ENCODE results near the gene TRIM27.
"Not testable (repeated sequence)": the region's sequence is repeated elsewhere in the genome, so short reads cannot be mapped to it uniquely, and the experiment has no call there.

TRIM27 gene

DNA sequence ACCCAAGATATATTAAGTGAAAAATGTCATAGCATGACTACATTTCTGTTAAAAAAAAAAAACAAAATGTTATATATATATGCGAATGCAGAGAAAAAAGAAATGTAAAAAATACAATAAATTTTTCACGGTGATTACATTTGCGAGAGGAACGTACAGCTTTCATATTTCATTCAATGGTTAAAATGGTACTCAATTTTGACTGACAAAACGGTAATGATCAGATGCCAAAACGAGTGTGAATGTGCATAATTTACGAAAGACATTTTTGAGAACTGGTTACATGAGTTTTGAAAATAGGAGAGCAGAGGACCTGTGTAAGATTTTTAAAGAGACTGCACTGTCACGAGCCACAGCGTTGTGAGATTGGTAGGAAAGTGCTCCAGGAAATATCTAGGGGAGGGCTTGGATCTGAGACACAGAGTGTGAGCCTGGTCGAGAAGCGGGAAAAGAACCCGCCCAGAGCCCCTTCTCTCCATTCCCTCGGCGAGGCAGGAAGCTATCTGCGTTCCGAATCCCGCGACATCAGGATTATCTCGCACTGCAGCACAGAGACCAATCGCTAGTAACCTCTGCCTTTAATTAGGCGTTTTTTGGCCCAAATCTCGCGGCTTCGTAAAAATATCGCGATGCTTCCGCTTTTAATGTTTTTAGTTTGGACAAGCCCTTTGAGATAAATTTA is 28.5 kb downstream of the TRIM27 start:
- peak; percentile 98 for DNase-seq

DNA sequence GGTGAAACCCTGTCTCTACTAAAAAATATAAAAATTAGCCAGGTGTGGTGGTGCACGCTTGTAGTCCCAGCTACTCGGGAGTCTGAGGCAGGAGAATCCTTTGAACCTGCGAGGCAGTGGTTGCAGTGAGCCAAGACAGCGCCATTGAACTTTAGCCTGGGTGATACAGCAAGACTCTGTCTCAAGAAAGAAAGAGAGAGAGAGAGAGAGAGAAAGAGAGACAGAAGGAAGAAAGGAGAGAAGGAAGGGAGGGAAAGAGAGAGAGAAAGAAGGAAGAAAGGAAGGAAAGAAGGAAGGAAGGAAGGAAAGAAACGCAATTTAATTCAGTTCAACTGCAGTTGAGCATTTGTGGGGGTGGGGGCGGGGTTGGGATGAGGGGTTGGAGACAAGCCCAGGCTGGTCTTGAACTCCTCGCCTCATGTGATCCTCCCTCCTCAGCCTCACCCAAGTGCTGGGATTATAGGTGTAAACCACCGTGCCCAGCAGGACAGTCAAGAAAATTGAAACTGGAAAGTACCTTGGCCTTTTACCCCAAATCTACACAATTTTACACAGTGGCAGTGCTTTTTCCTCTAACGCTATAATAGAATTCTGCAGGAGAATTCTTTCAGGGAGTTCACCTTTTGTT is 30.5 kb downstream of the TRIM27 start:
- DNase-seq, result no peak

DNA sequence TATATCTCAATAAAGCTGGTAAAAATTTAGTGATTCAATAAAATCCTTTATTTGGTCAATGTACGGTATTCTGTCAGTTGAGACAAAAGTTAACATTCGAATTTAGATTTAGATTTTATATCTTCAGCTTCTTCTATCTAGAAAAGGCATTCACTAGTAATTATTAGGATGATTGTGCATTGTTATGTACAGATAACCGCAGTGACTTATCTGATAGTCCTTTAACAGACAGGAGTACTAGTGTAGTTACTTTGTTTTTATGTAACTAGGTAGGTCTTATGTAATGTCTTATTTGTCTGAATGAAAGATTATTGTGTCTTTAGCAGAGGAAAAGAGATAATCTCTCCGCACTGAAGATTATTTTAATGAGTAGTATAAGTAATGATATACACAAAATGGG is 31.3 kb downstream of the TRIM27 start:
- DNase-seq, result no peak

DNA sequence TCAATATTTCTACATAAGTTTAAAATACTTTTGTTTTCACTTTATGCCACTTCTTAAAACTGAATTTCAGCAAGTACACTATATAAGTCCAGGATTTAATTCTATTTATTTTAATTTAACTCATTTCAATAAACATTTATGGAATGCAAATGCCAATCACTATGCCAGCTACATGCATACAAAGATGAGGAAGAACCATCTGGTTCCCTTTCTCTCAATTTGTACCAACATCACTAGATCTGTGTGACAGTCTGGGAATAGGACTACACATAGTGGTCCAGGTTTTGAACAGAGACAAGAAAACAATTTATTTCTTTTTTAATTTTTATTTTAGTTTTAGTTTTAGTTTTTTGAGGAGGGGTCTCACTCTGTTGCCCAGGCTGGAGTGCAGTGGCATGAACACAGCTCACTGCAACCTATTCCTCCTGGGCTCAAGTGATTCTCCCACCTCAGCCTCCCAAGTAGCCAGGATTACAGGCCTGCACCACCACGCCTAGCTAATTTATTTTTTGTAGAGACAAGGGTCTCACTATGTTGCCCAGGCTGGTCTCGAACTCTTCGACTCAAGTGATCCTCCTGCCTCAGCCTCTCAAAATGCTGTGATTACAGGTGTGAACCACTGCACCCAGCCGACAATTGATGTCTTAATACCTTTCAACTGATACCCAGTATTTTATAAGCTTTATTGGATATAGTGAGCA is 35.8 kb downstream of the TRIM27 start:
- no peak for DNase-seq

DNA sequence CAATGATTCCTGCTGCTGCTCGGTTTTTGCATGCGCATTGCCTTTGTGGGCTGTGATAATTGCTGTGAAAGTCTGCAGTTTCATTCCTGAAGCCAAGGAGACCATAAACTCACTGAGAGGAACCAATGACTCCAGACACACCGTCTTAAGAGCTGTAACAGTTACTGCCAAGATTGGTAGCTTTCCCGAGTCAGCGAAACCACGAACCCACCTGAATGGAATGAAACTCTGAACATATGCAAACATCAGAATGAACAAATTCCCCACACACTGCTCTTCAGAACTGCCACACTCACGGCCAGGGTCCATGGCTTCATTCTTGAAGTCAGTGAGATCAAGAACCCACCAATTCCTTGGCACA is 37.7 kb downstream of the TRIM27 start:
- DNase-seq, result no peak

DNA sequence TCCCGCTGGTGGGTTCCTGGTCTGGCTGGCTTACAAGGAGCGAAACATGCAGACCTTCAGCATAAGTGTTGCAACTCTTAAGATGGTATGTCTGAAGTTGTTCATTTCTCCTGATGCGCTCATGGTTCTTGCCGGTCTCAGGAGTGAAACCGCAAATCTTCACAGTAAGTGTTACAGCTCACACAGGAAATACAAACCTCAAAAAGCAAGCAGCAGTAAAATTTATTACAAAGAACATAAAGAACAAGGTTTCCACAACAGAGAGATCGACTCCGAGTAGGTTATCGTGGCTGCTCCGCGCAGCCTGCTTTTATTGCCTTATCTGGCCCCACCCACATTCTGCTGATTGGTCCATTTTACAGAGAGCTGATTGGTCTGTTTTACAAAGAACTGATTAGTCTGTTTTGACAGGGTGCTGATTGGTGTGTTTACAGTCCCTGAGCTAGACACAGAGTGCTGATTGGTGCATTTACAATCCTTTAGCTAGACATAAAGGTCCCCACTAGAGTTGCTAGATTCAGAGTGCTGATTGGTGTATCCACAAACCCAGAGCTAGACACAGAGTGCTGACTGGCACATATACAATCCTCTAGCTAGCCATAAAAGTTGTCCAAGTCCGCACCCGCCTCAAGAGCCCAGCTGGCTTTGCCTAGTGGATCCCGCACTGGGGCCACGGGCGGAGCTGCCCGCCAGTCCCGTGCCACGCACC is 39.2 kb downstream of the TRIM27 start:
- DNase-seq, result peak; percentile 60

DNA sequence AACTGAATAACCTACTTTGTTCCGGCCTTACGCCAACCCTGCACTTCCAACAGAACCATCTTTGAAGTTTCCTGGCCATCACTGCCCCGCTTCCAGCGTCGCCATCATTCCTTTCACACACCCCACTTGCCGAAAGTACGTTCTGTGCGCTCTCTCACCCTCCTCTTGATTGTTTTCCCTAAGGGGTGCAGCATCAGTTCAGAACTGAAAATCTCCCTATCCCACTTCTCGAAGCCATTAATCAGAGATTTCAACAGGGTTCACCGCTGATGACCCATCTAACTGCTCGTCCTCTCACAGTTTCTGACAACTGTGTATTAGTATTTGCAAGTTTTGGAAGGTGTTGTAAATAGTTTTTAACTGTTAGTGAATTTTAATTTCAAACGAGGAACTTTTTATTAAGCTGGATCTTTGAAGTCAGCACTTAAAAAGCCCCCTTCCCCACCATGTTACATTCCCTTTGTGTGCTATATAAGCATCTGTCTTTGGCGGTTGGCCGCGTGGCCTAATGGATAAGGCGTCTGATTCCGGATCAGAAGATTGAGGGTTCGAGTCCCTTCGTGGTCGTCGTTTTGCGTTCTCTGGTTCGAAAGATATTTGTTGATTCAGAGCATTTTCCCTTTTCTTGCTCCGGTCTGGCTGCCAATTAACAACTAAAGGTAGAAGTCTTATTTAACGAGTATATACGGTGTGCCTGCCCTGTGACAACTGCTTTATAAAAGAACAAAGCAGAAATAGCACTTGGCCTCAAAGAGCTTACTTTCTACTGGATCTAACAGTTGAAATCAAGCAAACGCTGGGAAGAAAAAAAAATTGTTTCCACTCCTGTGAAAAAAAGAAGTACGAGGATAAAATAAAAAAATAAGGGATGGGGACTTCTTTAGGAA is 42.6 kb downstream of the TRIM27 start:
- peak; percentile 85 for DNase-seq

DNA sequence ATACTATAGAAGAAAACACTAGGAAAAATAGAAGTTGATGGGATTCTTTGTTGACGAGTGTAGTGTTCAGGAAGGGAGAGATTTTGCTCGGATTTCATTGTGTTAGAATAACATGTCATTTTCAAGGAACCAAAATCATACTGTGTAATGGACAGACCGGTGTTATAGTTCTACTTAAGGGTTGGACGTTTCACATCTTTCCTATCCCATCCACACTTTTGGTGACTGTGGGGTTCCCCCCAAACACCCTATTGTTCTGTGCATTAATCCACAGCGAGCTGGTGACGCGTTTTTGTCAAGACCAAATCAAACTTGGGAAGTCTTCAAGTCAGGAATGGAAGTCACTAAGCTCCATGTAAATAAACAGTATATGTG is 43.3 kb downstream of the TRIM27 start:
- no peak for DNase-seq

DNA sequence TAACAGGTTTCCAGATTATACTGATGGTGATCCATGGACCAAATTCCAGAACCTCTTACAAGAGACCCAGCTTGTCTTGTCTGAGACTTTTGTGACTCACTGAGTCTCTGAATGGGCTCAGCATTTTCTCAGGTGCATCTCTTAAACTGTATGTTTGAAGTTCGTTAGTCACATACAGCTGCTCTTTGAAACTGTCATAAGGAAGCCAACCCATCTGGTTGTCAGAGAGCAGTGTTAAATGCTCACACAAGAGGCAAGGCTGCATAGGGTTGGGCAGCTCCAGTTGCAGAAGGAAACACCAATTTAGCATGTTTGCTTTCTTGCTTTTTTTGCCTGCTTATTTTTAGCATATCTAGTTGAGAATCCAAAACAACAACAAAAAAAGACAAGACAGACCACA is 47.1 kb downstream of the TRIM27 start:
- no peak for DNase-seq

DNA sequence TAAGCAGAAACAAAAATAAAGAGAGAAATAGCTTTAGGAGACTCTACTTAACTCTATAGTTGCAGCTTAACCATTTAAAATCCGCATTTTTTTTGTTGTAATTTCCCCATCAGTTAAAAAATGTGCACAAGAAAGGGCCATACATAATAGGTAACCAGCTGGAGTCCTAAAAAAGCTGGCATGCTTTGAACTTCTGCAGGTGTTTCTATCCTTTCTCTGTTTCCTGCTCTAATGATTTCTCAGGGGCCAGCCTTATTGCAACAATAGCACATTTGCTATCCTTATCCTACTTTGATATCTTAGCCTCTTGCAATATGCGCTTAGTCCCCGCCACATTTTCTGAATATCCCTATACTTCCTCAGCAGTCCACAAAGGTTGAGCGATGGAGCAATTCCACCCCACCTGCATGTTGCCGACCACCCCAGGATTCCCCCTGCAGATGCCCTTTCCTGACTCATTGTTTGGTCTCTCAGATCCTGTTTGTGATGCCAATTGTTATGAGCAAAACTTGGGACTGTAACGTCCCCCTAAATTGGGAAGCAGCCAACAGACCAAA is 48.5 kb downstream of the TRIM27 start:
- DNase-seq, result no peak

DNA sequence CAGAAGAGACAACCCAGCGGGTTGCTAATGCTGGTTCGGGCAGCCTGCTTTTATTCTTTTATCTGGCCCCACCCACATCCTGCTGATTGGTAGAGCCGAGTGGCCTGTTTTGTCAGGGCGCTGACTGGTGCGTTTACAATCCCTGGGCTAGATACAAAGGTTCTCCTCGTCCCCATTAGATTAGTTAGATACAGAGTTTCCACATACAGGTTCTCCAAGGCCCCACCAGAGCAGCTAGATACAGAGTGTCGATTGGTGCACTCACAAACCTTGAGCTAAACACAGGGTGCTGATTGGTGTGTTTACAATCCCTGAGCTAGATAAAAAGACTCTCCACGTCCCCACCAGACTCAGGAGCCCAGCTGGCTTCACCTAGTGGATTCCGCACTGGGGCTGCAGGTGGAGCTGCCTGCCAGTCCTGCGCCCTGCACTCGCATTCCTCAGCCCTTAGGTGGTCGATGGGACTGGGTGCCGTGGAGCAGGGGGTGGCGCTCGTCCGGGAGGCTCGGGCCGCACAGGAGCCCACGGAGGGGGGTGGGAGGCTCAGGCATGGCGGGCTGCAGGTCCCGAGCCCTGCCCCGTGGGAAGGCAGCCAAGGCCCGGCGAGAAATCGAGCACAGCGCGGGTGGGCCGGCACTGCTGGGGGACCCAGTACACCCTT is 51.5 kb downstream of the TRIM27 start:
- not testable (repeated sequence) for DNase-seq

DNA sequence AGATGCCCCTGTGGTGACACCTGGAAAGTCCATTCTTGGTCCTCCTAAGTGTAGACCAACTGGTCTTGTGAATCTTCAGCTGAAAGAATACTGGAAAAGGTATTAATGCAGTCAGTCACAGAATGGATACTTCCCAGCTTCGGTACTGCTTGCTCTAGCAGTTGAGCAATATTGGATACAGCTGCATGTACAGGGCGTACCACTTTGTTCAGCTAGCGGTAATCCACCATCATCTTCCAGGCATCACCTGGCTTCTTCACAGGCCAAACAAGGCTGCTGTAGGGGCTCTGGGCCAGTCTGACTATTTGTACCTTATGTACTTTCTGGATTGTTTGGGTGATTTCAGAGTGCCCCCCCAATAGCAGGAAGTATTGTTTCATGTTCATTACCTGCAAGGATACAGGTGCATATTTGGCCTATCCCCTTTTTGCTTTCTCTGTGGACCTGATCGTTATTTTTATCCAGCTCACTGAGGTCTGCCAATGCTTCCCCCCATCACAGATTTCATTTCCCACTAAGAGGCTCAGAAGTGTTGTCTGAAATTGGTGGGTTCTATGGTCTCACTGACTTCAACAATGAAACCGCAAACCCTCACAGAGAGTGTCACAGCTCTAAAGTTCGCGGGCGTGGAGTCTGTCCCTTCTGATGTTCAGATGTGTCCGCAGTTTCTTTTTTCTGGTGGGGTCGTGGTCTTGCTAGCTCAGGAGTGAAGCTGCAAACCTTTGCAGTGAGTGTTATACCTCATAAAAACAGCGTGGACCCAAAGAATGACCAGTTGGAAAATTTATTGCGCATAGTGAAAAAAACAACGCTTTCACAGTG is 52.2 kb downstream of the TRIM27 start:
- DNase-seq, result no peak

DNA sequence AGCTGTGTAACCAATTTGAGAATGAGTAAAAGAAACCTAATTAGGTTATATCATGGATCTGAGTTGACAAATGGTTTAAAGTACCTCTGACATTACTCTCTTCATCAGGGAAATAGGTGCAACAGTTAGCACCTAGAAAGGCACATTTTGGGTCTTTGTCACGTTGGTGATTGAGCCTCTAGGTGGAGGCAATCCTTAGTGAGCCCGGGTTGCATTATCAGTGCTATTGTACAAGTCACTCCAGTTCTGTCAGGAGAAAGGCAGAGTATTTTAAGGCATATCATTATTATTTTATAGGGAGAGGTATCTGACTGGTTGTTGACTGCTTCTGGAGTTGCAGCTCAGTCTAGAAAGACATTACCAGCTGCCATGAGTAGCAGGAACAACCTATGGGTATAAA is 54.9 kb downstream of the TRIM27 start:
- DNase-seq, result no peak

DNA sequence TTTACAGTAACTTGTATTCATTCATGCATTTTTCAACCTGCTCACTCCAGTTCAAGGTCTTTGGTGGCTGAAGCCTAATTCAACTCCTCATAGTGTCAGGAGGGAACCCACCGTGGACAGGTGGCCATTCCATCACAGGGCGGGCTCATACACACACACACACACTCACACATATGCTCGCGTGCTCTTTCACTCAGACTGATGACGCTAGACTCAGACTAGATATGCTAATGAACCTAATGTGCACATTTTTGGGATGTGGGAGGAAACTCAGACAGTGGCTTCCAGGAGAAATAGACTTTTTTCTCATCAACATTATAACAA is 56.7 kb downstream of the TRIM27 start:
- DNase-seq, result peak; percentile 67

DNA sequence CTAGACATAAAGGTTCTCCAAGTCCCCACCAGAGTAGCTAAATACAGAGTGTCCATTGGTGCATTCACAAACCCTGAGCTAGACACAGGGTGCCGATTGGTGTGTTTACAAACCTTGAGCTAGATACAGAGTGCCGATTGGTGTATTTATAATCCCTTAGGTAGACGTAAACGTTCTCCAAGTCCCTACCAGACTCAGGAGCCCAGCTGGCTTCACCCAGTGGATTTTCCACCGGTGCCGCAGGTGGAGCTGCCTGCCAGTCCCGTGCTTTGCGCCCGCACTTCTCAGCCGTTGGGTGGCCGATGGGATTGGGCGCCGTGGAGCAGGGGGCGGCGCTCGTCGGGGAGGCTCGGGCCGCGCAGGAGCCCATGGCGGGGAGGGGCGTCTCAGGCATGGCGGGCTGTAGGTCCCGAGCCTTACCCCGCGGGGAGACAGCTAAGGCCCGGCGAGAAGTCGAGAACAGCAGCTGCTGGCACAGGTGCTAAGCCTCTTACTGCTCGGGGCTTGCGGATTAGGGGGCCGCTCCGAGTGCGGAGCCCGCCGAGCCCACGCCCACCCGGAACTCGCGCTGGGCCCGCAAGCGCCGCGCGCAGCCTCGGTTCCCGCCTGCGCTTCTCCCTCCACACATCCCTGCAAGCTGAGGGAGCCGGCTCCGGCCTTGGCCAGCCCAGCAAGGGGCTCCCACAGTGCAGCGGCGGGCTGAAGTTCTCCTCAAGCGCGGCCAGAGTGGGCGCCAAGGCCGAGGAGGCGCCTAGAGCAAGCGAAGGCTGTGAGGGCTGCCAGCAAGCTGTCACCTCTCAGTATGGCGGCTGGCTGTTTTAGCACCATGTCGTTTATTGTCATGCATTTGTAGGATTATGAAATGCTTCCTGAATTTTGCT is 57.3 kb downstream of the TRIM27 start:
- DNase-seq, result peak; percentile 82

DNA sequence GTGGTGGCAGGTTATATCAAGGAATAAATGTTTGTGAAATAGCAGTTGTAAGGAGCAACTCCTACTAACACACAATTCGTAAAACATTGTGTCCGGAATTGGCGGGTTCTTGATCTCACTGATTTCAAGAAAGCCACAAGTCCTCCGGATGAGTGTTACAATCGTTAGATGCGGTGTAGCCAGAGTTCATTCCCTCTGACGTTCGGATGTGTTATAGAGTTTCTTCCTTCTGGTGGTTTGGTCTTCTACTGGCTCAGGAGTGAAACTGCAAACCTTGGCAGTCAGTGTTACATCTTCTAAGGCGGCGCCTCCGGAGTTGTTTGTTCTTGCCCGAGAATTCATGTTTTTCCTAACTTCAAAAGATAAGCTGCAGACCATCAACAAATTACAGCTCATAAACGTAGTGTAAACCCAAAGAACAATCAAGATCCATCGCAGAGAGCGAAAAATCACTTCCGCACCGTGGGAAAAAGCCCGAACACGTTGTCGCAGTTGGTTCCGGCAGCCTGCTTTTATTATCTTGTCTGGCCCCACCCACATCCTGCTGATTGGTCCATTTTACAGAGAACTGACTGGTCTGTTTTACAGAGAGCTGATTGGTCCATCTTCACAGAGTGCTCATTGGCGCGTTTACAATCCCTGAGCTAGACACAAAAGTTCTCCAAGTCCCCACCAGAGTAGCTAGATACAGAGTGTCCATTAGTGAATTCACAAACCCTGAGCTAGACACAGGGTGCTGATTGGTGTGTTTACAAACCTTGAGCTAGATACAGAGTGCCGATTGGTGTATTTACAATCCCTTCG is 58.2 kb downstream of the TRIM27 start:
- DNase-seq, result peak; percentile 68

DNA sequence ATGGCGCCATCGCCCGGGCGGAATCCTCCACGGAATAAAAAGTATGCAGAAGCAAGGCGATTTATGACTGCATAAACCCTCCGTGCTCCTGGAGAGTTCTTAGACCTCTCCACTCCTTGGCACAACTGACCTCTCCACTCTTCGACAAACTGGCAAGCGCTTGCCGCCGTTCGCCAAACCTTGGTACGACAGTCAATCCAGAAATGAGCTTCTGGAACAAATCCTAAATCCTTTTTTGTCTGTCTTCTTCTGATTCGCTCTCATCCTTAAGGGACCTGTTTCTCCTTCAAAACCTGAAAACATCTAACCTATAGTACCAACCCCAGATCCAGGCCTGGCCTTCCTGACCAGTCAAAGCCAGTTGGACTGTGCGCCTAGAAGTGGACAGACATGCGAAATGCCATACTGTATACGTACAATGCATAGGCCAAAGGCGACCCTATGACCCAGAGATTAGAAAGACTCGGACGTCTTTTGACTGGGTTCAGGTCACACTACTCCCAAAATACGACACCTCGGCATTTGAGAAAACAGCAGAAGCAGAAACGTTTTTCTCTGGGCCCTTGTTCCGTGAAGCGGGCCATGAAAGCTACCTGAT is 59.4 kb downstream of the TRIM27 start:
- no peak for DNase-seq

DNA sequence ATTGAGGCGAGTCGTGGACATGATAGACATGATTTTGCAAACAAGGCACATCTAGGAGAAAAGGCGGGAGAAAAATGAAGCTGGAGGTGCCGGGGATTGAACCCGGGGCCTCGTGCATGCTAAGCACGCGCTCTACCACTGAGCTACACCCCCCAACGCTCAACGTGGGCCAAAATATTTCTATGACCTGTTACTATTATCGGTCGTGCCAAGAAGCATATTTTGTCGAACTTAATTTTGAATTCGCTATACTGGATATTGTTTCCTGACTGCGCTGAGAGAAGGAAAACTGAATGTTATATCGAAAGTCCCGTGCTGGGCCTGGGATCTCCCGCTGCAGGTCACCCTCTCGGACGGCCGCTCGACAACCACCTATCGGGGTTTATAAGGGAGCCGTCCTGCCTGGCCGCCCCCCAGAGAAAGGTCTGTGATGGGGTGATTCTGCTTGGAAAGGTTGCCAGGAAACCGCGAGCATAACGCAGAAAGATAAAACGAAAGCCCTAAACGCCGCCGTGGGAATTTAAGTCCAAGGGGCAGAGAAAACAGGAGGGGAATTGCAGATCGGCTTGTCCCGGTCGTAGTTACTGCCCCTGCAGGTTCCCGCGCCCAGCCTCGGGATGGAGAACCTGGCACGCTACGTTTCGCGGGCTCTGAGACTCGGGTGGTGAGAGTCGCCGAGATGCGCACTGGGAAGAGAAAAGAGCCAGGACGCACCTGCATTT is 60.0 kb downstream of the TRIM27 start:
- DNase-seq, result peak; percentile 87

Measured in hematopoietic multipotent progenitor cell treated with erythropoietin and hydrocortisone succinate and interleukin-3 and kit ligand, for 6 days (in vitro differentiated cells).